Measurements from ENCODE around the gene TMEM218. TPM values are rescaled to one million over a fixed set of nuclear protein-coding genes. Genes with fewer than 3 reads are reported as not detected.

TMEM218 gene
- polyA plus RNA-seq, 3 donors = 52.5 to 61.1 (median 56.6) TPM

- DNase-seq (ENCODE audit: low read depth in 3 of 3, low spot score in 2 of 3) = no peak
Measured at GRCh38 chr11:125078516-125079140, 32.8 kb downstream of the TMEM218 start.

GRCh38 chr11:125078016-125078415 lies 33.4 kb downstream of the TMEM218 start:
- no peak for DNase-seq (ENCODE audit: low read depth in 3 of 3, low spot score in 2 of 3)

GRCh38 chr11:125076378-125076945 lies 35.0 kb downstream of the TMEM218 start:
- no peak for DNase-seq (ENCODE audit: low read depth in 3 of 3, low spot score in 2 of 3)

- no peak for DNase-seq (ENCODE audit: low read depth in 3 of 3, low spot score in 2 of 3)
Measured at GRCh38 chr11:125075900-125076317, 35.5 kb downstream of the TMEM218 start.

- no peak for DNase-seq (ENCODE audit: low read depth in 3 of 3, low spot score in 2 of 3)
Measured at GRCh38 chr11:125075242-125075625, 36.2 kb downstream of the TMEM218 start.

DNA sequence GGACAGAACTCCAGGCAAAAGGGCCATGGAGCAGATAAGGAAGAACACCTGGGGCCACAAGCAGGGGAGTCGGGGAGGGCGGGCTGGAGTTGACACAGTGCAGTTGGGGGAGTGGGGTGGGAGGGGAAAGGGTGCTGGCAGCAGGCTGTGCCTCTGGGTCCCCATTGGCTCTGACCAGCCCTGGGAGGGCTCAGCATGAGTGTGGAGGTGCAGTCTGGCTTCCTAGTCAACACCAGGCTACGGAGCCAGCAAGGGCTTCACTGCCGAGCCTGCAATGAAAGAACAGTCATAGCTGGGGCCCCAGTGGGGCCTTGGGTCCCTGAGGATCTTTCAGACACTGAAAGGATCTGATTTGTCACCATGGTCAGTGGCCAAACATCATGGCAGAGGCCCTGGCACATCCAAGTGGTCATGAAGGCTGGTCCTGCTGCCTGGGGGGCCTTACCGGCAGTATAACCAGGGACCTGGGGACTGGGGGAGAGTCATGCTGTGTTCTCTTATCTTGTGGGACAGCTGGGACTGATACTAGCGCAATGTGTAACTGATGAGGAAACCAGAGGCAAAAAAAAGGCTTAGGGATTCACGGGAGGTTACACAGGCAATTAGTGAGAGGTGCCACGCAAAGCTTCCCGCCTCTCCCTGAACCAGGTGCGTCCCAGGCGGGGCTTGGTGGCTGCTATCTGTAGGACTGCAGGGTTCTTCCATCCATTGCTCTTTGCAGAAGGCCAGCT lies 36.8 kb downstream of the TMEM218 start:
- DNase-seq (ENCODE audit: low read depth in 3 of 3, low spot score in 2 of 3) = no peak

DNA sequence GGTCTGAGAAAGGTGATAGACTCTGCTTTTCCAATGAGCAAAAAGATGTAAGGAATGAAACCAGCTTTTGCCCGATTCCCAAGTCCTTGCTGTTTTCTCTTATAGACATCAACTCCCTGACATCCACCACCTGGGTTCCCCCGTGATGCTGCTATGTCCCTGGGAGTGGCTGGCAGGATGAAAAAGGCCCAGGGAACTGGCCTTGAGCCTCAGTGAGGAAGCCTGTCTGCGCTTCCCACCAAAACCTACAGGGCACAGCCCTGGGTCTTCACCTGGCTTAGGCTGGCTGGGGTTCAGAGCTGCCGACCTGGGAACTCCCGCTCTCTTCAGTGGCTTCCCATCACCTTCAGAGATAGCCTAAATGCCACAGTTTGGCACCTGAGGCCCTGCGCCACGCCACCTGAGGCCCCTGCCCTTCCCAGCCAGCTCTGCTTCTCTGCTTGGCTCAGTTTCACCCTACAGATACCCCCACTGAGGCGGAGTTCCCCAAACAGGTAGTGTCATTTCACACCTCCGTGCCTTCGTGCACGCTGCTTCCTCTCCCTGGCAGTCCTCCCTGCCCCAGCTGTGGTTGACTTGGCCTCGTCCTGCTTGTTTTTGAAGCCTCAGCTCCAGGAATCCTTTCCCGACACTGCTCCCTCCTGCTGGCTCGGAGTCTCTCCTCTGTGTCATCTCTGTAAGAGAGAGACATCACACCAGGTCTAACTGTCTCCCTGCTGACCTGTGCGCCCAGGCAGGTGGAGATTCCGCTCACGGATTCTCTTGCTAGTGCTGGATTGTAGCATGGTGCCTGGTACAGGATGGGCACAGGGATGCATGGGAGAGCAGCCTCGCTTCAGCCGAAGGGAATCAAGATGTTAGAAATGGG lies 37.6 kb downstream of the TMEM218 start:
- no peak for DNase-seq (ENCODE audit: low read depth in 3 of 3, low spot score in 2 of 3)

DNA sequence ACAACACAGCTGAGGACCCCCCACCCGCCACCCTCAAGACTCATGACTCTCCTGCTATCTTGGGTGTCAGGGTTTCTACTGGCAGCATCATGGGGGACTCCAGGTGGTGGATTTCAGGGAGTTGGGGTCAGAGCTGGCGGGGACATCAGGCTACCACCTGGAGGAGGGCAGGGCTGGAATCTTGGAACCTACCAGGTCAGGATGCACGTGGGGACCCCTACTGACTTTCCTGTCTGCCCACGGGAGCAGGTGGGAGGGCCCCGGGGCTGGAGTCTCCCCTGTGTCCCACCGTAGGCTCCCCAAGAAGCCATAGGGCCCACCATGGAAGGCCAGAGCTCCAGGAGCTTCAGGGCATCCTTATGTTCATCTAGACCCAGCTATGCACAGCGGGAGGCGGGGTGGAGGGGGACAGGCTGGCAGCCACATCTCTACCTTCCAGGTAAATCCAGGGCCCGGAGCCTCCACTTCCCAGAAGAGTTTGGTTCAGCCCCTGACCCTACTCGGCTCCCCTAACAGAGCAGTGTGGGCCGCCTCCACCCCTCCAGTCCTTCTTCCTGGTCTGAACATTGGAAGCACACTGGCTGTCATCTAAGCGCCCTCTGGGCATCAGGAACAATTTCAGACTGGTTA lies 38.4 kb downstream of the TMEM218 start:
- DNase-seq (ENCODE audit: low read depth in 3 of 3, low spot score in 2 of 3) = no peak

GRCh38 chr11:125072218-125072960 lies 39.0 kb downstream of the TMEM218 start:
- DNase-seq (ENCODE audit: low read depth in 3 of 3, low spot score in 2 of 3) = no peak

GRCh38 chr11:125071846-125072217 lies 39.6 kb downstream of the TMEM218 start:
- DNase-seq (ENCODE audit: low read depth in 3 of 3, low spot score in 2 of 3) = no peak

DNA sequence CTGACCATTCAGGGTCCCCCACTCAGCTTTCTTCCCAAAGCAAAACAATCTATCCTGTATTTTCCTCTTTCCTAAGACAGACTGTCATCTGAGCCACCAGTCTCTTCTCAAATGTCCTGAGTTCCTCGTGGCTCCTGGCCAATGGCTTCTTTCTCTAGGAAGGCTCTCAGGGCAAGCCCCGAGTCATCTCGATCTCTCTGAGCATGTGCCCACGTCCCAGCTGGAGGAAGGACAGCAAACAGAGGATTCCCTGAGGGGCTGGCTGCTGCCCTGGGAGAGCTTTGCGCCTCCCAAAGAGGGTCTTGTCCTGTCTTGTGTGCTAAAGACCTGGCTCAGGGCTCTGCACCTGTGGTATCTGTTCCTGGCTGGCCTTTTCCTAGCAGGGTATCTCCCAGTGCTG lies 40.0 kb downstream of the TMEM218 start:
- no peak for DNase-seq (ENCODE audit: low read depth in 3 of 3, low spot score in 2 of 3)

- DNase-seq (ENCODE audit: low read depth in 3 of 3, low spot score in 2 of 3) = no peak
Measured at GRCh38 chr11:125070699-125071254, 40.6 kb downstream of the TMEM218 start.

- no peak for DNase-seq (ENCODE audit: low read depth in 3 of 3, low spot score in 2 of 3)
Measured at GRCh38 chr11:125069796-125070195, 41.6 kb downstream of the TMEM218 start.

DNA sequence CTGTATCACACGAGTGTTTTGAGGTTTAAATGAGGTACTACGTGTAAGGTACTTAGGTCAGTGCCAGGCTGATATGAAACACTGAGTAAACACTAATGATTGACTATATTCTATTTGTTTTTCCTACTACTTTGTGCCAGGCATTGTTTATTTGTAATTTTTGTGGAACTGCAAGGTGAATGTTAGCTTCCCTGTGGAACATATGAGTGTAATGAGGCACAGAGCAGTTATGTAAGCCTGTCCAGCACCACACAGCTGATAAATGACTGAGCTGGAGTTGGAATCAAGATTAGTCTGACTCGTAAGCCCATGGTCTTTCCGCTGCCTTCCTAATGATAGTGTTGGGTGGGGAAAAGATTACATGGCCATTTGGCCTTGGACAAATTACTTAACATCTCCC lies 42.4 kb downstream of the TMEM218 start:
- no peak for DNase-seq (ENCODE audit: low read depth in 3 of 3, low spot score in 2 of 3)

DNA sequence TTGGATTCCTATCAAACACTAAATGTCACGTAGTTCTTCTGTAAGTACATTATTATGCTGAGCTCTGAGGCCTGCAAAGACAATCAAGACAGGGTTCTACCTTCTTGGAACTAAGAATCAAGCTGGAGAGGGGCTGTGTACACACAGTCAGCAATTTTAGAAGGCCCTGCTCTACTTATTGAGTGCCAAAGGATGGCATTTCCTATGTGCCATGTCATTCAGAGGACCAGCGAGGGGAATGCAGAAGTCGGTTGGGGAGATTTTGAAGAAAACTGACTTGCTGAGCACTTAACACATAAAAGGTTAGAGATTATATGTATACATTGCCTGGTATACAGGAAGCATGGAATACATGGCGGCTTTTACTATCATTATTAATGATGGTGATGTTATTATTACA lies 43.1 kb downstream of the TMEM218 start:
- DNase-seq (ENCODE audit: low read depth in 3 of 3, low spot score in 2 of 3) = no peak

- no peak for DNase-seq (ENCODE audit: low read depth in 3 of 3, low spot score in 2 of 3)
Measured at GRCh38 chr11:125064070-125064469, 47.4 kb downstream of the TMEM218 start.

- no peak for DNase-seq (ENCODE audit: low read depth in 3 of 3, low spot score in 2 of 3)
Measured at GRCh38 chr11:125063429-125064043, 47.9 kb downstream of the TMEM218 start.

- peak in 1 of 3 donors; percentile 17 for DNase-seq (ENCODE audit: low read depth in 3 of 3, low spot score in 2 of 3)
Measured at GRCh38 chr11:125062931-125063428, 48.4 kb downstream of the TMEM218 start, which contains the start of gene SLC37A2. TSS of gene SLC37A2 (plus strand) at chr11:125063305. CDS start at chr11:125063368, 63 bp downstream.
